IMR-90 (cell line): ENCODE results near the gene PTGS2. TPM values are rescaled to one million over a fixed set of nuclear protein-coding genes. Genes with fewer than 3 reads are reported as not detected.

Source experiments
- ATAC-seq: fragments of 200-7000 bp; cut with Tn5 transposase; 2 replicates; pipeline ENCODE4 v1.9.1; 2020; ENCODE audit warnings: low read depth, mild to moderate bottlenecking, moderate library complexity
- BruUV-seq: library from RNA; stranded (reverse); fragments of 400-500 nt; replicated peaks from 2 replicates; lab custom pipeline; 2021; lab: Mats Ljungman, UMichigan
- CTCF ChIA-PET: fragments of 300-600 bp; formaldehyde crosslinking; extraction: SDS; loops from one replicate; lab custom pipeline; 2021; ENCODE audit warnings: antibody characterized with exemption; lab: Yijun Ruan, JAX
- POLR2A ChIA-PET: fragments of 300-600 bp; sonication (Branson Sonifier 250); formaldehyde crosslinking; loops from one replicate; lab custom pipeline; 2022; ENCODE audit warnings: antibody characterized with exemption; ENCODE audit not compliant: unreplicated experiment; lab: Charles Lee
- DNase-seq: peaks from one replicate; pipeline ENCODE4 v3.0.0; 2013
- H2AFZ ChIP-seq: replicated peaks from 2 replicates; pipeline ENCODE3; 2013; ENCODE audit warnings: low read length, mild to moderate bottlenecking; ENCODE audit not compliant: poor library complexity
- H2AK5ac ChIP-seq: 2 replicates; pipeline ENCODE4 v1.6.1; 2013; ENCODE audit warnings: low read depth, low read length, inconsistent platforms
- H2AK9ac ChIP-seq: replicated peaks from 2 replicates; pipeline ENCODE3; 2013; ENCODE audit warnings: mild to moderate bottlenecking, low read depth, low read length, moderate library complexity; ENCODE audit not compliant: poor library complexity
- H2BK120ac ChIP-seq: 2 replicates; pipeline ENCODE4 v1.6.1; 2013; ENCODE audit warnings: low read depth, low read length, inconsistent platforms
- H2BK15ac ChIP-seq: 3 replicates; pipeline ENCODE4 v1.6.1; 2013; ENCODE audit warnings: low read depth, low read length, inconsistent platforms
- H2BK20ac ChIP-seq: 2 replicates; pipeline ENCODE4 v1.6.1; 2013; ENCODE audit warnings: low read depth, mild to moderate bottlenecking, inconsistent platforms, low read length, moderate library complexity
- H2BK5ac ChIP-seq: 2 replicates; pipeline ENCODE4 v1.6.1; 2013; ENCODE audit warnings: mild to moderate bottlenecking, low read depth, low read length, inconsistent platforms; ENCODE audit not compliant: poor library complexity, severe bottlenecking
- H3K14ac ChIP-seq: replicated peaks from 2 replicates; pipeline ENCODE4 v1.6.1; 2013; ENCODE audit warnings: low read depth, low read length, inconsistent platforms
- H3K18ac ChIP-seq: 2 replicates; pipeline ENCODE4 v1.6.1; 2013; ENCODE audit warnings: low read depth, low read length, control low read depth
- H3K23ac ChIP-seq: 2 replicates; pipeline ENCODE4 v1.6.1; 2013; ENCODE audit warnings: low read depth, low read length, inconsistent platforms
- H3K27ac ChIP-seq: 2 replicates; pipeline ENCODE4 v1.5.1; 2013; ENCODE audit warnings: mild to moderate bottlenecking, control low read depth, low read length; ENCODE audit not compliant: insufficient read depth
- H3K27me3 ChIP-seq: 2 replicates; pipeline ENCODE4 v1.6.1; 2013; ENCODE audit warnings: low read length; ENCODE audit not compliant: control insufficient read depth, insufficient read depth
- H3K36me3 ChIP-seq: 2 replicates; pipeline ENCODE4 v1.6.1; 2013; ENCODE audit warnings: low read length, mixed read lengths; ENCODE audit not compliant: control insufficient read depth, insufficient read depth
- H3K4ac ChIP-seq: 2 replicates; pipeline ENCODE4 v1.6.1; 2013; ENCODE audit warnings: low read depth, low read length, inconsistent platforms
- H3K4me1 ChIP-seq: 2 replicates; pipeline ENCODE4 v1.6.1; 2013; ENCODE audit warnings: low read length, mixed read lengths; ENCODE audit not compliant: control insufficient read depth, insufficient read depth
- H3K4me2 ChIP-seq: 2 replicates; pipeline ENCODE4 v1.6.1; 2013; ENCODE audit warnings: low read depth, mild to moderate bottlenecking, control low read depth, low read length, moderate library complexity
- H3K4me3 ChIP-seq: 2 replicates; pipeline ENCODE4 v1.5.1; 2013; ENCODE audit warnings: low read depth, mild to moderate bottlenecking, control low read depth, low read length, moderate library complexity; ENCODE audit not compliant: insufficient read depth
- H3K56ac ChIP-seq: 2 replicates; pipeline ENCODE4 v1.6.1; 2013; ENCODE audit warnings: low read length, inconsistent platforms; ENCODE audit not compliant: insufficient read depth; ENCODE audit errors: extremely low read depth
- H3K79me1 ChIP-seq, 2 experiments: 2 replicates each; pipeline ENCODE4 v1.6.1; 2013; ENCODE audit warnings: low read length in 2 of 2, inconsistent platforms in 1 of 2, low read depth in 1 of 2
- H3K9ac ChIP-seq: 2 replicates; pipeline ENCODE4 v1.6.1; 2013; ENCODE audit warnings: low read depth, low read length, control low read depth
- H3K9me1 ChIP-seq: 2 replicates; pipeline ENCODE4 v1.6.1; 2013; ENCODE audit warnings: low read length, inconsistent platforms; ENCODE audit not compliant: insufficient read depth
- H3K9me3 ChIP-seq: 2 replicates; pipeline ENCODE4 v1.6.1; 2013; ENCODE audit warnings: low read length; ENCODE audit not compliant: control insufficient read depth, insufficient read depth
- H4K20me1 ChIP-seq: 2 replicates; pipeline ENCODE4 v1.6.1; 2013; ENCODE audit warnings: low read length, inconsistent platforms; ENCODE audit not compliant: insufficient read depth
- H4K5ac ChIP-seq: 2 replicates; pipeline ENCODE4 v1.6.1; 2013; ENCODE audit warnings: mild to moderate bottlenecking, low read depth, low read length, control low read depth
- H4K8ac ChIP-seq, 2 experiments: 2 replicates each; pipeline ENCODE4 v1.6.1; 2013; ENCODE audit warnings: low read depth in 2 of 2, low read length in 2 of 2, control low read depth in 1 of 2, inconsistent platforms in 1 of 2
- H4K91ac ChIP-seq: 2 replicates; pipeline ENCODE4 v1.6.1; 2013; ENCODE audit warnings: low read depth, low read length, inconsistent platforms; ENCODE audit not compliant: insufficient read depth
- BHLHE40 ChIP-seq: fragments of 150-350 bp; IDR thresholded peaks from 2 replicates; pipeline ENCODE4 v1.6.1; 2016; ENCODE audit warnings: mild to moderate bottlenecking, low read depth, low read length
- MAFK ChIP-seq: IDR thresholded peaks from 2 replicates; pipeline ENCODE4 v1.6.1; 2012; ENCODE audit warnings: low read depth, low read length, improper control_type of control experiment
- NFE2L2 ChIP-seq: fragments of 150-350 bp; IDR thresholded peaks from 2 replicates; pipeline ENCODE4 v1.6.1; 2016; ENCODE audit warnings: low read depth, mild to moderate bottlenecking, low read length
- RCOR1 ChIP-seq: IDR thresholded peaks from 2 replicates; pipeline ENCODE4 v1.6.1; 2012; ENCODE audit warnings: mild to moderate bottlenecking, low read length, improper control_type of control experiment; ENCODE audit not compliant: insufficient replicate concordance
- dilution Hi-C: fragments of 300-500 bp; cut with HindIII; formaldehyde crosslinking; loops from one replicate; pipeline ENCODE4 v1.14.3; 2018; ENCODE audit warnings: low sequenced_read_pairs; ENCODE audit not compliant: unreplicated experiment
- in situ Hi-C: fragments of 300-500 bp; cut with MboI; formaldehyde crosslinking; loops from 3 replicates; pipeline ENCODE4 v1.14.3; 2019; ENCODE audit warnings: low sequenced_read_pairs, inconsistent platforms, mixed read lengths
- intact Hi-C: fragments of 100-400 bp; cut with micrococcal nuclease; formaldehyde crosslinking; loops from 2 replicates; pipeline ENCODE4 v1.10.0; 2022
- polyA plus RNA-seq, 3 experiments: library from polyadenylated mRNA; depleted of rRNA; stranded (reverse); fragments of >200 nt; gene quantifications; 2 replicates each; pipeline ENCODE4 v1.2.3, GENCODE V29; 2012; ENCODE audit warnings: low replicate concordance in 1 of 3
- total RNA-seq: library from RNA; depleted of rRNA; stranded (reverse); fragments of >200 nt; gene quantifications from 2 replicates; pipeline ENCODE4 v1.2.3, GENCODE V29; 2012

The PTGS2 gene
- total and polyA plus RNA-seq, 2 of the 4 experiments (the other 2 are of a cell fraction) = 3.4 to 4.8 TPM

DNA sequence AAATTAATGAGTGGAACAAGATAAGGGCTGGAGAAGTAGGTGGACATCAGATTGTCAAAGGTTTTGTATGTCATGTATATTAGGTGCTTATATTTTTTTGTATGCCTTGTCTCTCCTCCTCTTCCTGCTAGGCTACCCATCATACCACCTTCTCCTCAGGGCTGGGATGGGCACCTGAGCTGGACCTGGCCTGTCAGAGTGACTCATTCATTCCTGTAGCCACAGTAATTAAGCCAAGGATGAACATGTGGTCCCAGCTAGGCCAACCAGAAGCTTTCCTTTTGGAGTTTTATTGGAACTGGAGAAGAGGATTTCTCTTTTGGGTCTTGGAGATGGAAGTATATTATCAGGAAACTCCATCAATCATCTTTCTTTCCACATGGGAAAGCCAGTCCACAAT lies 21.2 kb downstream of the PTGS2 start:
- Histone ChIP-seq H2BK20ac (no peak overlapping the region), H3K14ac (no peak overlapping the region), H3K9me3 (no peaks in the 10 kb centered on the region), H4K20me1 (no peaks in the 10 kb centered on the region), H3K9ac (no peak overlapping the region), H3K23ac (no peak overlapping the region), H3K27me3 (no peaks in the 10 kb centered on the region), H2BK5ac (no peak overlapping the region), H2AK5ac (no peak overlapping the region), H4K91ac (no peak overlapping the region), H2BK120ac (no peak overlapping the region), H3K9me1 (no peaks in the 10 kb centered on the region), H4K5ac (no peak overlapping the region), H3K18ac (no peak overlapping the region), H2AFZ (no peak overlapping the region), H3K4ac (no peak overlapping the region), H2BK15ac (no peak overlapping the region), H3K4me1 (no peaks in the 10 kb centered on the region), H3K27ac (no peak overlapping the region), H3K4me2 (no peak overlapping the region), H3K56ac (no peak overlapping the region), H3K36me3 (no peaks in the 10 kb centered on the region), H3K79me1 (no peaks in the 10 kb centered on the region), H4K8ac (no peak overlapping the region), H3K4me3 (no peak overlapping the region), H2AK9ac (no peak overlapping the region)
- intact Hi-C loops (no loop called here), in situ Hi-C loops (no loop called here), dilution Hi-C loops (no loop called here)
- TF ChIP-seq NFE2L2 (no peak), BHLHE40 (no peak), RCOR1 (no peak), MAFK (no peak)
- BruUV-seq = no TSS peak
- ChIA-PET CTCF (interaction anchor here (0.6 kb wide), 1 partner anchor 28 kb away, joined by 6 read pairs; no protein-coding TSS in a partner anchor), POLR2A (no interaction called here)
- DNase-seq (no peak), ATAC-seq (no peak)
